Upper lobe of left lung (tissue), 6 donors: ENCODE results near the gene PTPN5. TPM values are rescaled to one million over a fixed set of nuclear protein-coding genes. Genes with fewer than 3 reads are reported as not detected.

ENCODE experiments used
- ATAC-seq, 2 donors: fragments of 200-7000 bp; cut with Tn5 transposase; one replicate each; pipeline ENCODE4 v1.9.1; 2022; ENCODE audit warnings: mild to moderate bottlenecking in 2 of 2, moderate library complexity in 2 of 2; ENCODE audit not compliant: low FRiP score in 2 of 2
- DNase-seq, 2 donors: peaks; one replicate each; pipeline ENCODE4 v3.0.0-alpha.2; 2019 to 2020
- H3K27ac ChIP-seq, 4 donors: fragments of 200-600 bp; sonication (generic); one replicate each; pipeline ENCODE4 v1.5.1; 2016 to 2019
- H3K27me3 ChIP-seq, 4 donors: fragments of 200-600 bp; sonication (generic); one replicate each; pipeline ENCODE4 v1.5.1; 2017 to 2019
- H3K36me3 ChIP-seq, 4 donors: fragments of 200-600 bp; sonication (generic); one replicate each; pipeline ENCODE4 v1.5.1; 2016 to 2019
- H3K4me1 ChIP-seq, 4 donors: fragments of 200-600 bp; sonication (generic); one replicate each; pipeline ENCODE4 v1.5.1; 2018 to 2019
- H3K4me3 ChIP-seq, 4 donors: fragments of 200-600 bp; sonication (generic); one replicate each; pipeline ENCODE4 v1.5.1; 2017 to 2019; ENCODE audit warnings: mild to moderate bottlenecking in 2 of 4, moderate library complexity in 1 of 4
- H3K9me3 ChIP-seq, 4 donors: fragments of 200-600 bp; sonication (generic); one replicate each; pipeline ENCODE4 v1.5.1; 2018 to 2019
- EP300 ChIP-seq, 4 donors: sonication (generic); formaldehyde crosslinking; IDR thresholded peaks; one replicate each; pipeline ENCODE4 v1.5.1; 2017; ENCODE audit warnings: antibody characterized with exemption in 4 of 4, control low read depth in 2 of 4
- POLR2A ChIP-seq, 4 donors: fragments of 450-650 bp; IDR thresholded peaks; one replicate each; pipeline ENCODE4 v1.5.1; 2016 to 2017; ENCODE audit warnings: antibody characterized with exemption in 4 of 4, mild to moderate bottlenecking in 2 of 4
- POLR2AphosphoS5 ChIP-seq, 2 donors: sonication (generic); formaldehyde crosslinking; IDR thresholded peaks; one replicate each; pipeline ENCODE4 v1.5.1; 2017; ENCODE audit warnings: antibody characterized with exemption in 2 of 2
- WGBS, 2 donors: methylation state at CpG; one replicate each; pipeline ENCODE4 v1.1.5; 2017 to 2018; 5-methylcytosine and 5-hydroxymethylcytosine counted together
- total RNA-seq, 6 donors: library from RNA; depleted of rRNA in 4 of 6; stranded (reverse); fragments of >200 nt in 4 of 6; gene quantifications; one replicate each; pipeline versions ENCODE4 v1.1.0 to v1.2.1, GENCODE V29; 2016 to 2021
- TF ChIP-seq, protein P1 (sequence below), 6 experiments: fragments of 450-650 bp in 4 of 6; fragments of 200-600 bp in 2 of 6; sonication (generic) in 2 of 6; IDR thresholded peaks; one replicate each; pipeline ENCODE4 v1.5.1; 2016 to 2019; ENCODE audit warnings: antibody characterized with exemption in 6 of 6
- donor health status: DM: no; HTN: no; CAD: no; lungs with moderate emphysema.
- donor health status: DM: no; HTN: yes; CAD: no; lungs with severe emphysema.

Gene PTPN5
- total RNA-seq, 6 donors from 2014 or later = 0.31 to 1.8 (median 1.0) TPM; not detected in 2

DNA sequence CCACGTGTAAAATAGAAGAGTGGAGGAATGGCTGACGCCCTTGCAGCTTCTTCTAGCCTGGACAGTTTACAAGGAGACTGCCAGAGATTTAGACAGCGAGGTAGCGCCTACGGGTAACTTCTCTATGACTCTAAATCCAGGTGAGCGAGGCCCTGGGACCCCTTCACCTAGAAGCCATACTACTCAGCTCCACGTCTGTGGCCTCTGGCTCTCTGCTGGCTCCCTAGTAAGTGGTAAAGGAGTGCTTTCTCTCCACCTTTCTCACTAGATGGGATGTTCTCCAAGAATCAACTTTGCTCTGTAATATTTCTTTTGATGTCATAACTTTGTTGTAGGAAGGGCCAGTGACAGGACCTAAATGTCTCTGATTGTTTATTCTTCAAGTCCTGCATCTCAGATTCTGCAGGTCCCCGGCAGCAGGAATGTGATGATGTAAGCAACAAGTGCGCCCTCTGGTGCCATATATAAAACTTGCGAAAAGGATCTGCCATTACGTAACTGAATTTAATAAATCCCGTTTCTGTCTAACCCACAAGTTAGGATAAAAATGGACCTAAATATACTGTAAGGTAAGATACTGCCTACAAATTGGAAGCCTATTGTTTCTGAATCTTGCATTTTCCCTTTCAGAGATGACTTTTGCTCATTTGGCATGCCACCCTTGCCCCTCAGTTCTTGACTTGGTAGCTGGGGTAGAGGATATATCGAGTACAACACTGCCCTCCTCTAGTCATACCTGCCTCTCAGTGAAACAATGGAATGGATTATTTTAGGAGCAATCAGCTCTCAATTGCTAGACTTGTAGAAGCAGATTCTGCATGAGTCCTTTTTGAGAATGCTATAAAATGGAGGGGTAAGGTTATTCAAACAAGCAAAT, 11.0 kb upstream of the PTPN5 start:
- WGBS, 2 donors = 39 to 49% methylated on average over 13 of the region's 13 CpGs
- no peak overlapping the region for H3K4me3 ChIP-seq

DNA sequence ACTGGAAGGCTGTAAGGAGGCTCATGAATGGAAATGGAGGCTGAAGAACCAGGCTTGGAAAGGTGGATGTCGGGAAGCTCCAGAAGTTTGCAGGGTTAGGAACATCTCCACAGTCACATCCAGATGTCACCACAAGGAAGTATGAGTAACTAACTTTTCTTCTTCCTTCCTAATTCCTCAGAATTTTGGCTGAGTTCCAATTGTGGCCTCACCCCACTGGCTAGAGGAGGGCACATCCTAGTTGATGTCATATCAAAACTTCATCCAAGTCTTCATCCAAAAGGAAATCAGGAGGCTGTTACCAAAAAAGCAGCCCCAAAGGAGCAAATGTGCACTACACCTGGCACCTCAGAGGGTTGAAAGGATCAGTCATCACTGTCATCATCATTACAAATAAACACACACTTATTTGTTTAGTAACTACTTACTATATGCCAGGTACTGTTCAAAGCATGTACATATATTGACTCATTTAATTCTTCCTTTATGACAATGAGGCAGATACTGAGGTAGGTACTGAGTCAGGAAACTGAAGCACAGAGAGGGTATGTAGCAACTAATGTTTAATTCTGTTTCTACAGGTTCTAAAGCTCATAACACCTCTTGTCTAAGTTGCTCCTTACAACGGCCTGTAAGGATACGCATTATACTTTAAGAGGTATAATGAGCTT, 7.3 kb upstream of the PTPN5 start:
- Histone ChIP-seq H3K9me3 (no peaks in the 10 kb centered on the region), H3K27ac (no peak overlapping the region), H3K4me1 (no peaks in the 10 kb centered on the region), H3K27me3 (no peaks in the 10 kb centered on the region), H3K4me3 (no peak overlapping the region), H3K36me3 (no peaks in the 10 kb centered on the region)
- TF ChIP-seq EP300 (IDR thresholded peaks at IDR 0.05) (no peak), POLR2A (IDR thresholded peaks at IDR 0.05) (no peak), POLR2AphosphoS5 (IDR thresholded peaks at IDR 0.05) (no peak)
- TF ChIP-seq, protein P1, sequence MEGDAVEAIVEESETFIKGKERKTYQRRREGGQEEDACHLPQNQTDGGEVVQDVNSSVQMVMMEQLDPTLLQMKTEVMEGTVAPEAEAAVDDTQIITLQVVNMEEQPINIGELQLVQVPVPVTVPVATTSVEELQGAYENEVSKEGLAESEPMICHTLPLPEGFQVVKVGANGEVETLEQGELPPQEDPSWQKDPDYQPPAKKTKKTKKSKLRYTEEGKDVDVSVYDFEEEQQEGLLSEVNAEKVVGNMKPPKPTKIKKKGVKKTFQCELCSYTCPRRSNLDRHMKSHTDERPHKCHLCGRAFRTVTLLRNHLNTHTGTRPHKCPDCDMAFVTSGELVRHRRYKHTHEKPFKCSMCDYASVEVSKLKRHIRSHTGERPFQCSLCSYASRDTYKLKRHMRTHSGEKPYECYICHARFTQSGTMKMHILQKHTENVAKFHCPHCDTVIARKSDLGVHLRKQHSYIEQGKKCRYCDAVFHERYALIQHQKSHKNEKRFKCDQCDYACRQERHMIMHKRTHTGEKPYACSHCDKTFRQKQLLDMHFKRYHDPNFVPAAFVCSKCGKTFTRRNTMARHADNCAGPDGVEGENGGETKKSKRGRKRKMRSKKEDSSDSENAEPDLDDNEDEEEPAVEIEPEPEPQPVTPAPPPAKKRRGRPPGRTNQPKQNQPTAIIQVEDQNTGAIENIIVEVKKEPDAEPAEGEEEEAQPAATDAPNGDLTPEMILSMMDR (IDR thresholded peaks at IDR 0.05) = no peak
- ATAC-seq (no peak), DNase-seq (no peak)
- WGBS, 2 donors = 75 to 81% methylated on average over 3 of the region's 3 CpGs

More for the DNA sequence above, 11.0 kb upstream of the PTPN5 start:
- H3K27ac ChIP-seq = no peak overlapping the region
- H3K27me3 ChIP-seq = no peaks in the 10 kb centered on the region
- no peaks in the 10 kb centered on the region for H3K4me1 ChIP-seq
- DNase-seq (peak in 1 of 2 donors; percentile 53), ATAC-seq (peak in 1 of 2 donors; percentile 48)
- TF ChIP-seq, protein P1 (IDR thresholded peaks at IDR 0.05) = peak in 4 of 6 experiments; percentile 21 to 51 (median 44)
- TF ChIP-seq EP300 (IDR thresholded peaks at IDR 0.05) (no peak), POLR2A (IDR thresholded peaks at IDR 0.05) (no peak)
- no peaks in the 10 kb centered on the region for H3K9me3 ChIP-seq
- H3K36me3 ChIP-seq = no peaks in the 10 kb centered on the region

DNA sequence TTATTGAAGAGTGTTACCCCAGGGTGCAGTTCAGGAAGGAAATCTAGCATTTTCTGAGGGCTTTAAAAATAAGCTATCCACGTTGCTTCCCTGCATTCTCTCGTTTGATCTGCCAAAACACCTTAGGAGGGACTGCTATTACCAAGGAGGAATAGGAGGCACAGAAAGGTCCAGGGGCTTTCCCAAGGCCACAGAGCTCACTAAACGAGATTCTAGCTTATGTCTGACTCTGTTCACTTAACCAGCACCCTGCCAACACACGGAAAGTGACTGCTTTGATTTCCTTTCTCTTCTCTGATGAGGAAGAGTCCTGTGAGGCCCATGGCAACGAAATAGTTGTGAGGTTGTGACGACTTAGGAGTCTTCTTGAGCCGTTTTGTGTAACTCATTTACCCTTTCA, 3.4 kb upstream of the PTPN5 start:
- H3K36me3 ChIP-seq = no peaks in the 10 kb centered on the region
- DNase-seq (no peak), ATAC-seq (no peak)
- peaks cover 0 to 17% (median 11%) of the 10 kb centered on the region in 4 donors for H3K4me1 ChIP-seq
- H3K27ac ChIP-seq = no peak overlapping the region
- H3K4me3 ChIP-seq = no peak overlapping the region
- H3K9me3 ChIP-seq = no peaks in the 10 kb centered on the region
- 33 to 43% methylated on average over 7 of the region's 7 CpGs for WGBS, 2 donors
- H3K27me3 ChIP-seq = peaks cover 0 to 25% (median 13%) of the 10 kb centered on the region in 4 donors
- no peak for TF ChIP-seq POLR2A (IDR thresholded peaks at IDR 0.05)
- TF ChIP-seq POLR2AphosphoS5 (IDR thresholded peaks at IDR 0.05) = no peak
- TF ChIP-seq, protein P1 (IDR thresholded peaks at IDR 0.05) = no peak
- no peak for TF ChIP-seq EP300 (IDR thresholded peaks at IDR 0.05)

- TF ChIP-seq POLR2AphosphoS5 (IDR thresholded peaks at IDR 0.05) (no peak), POLR2A (IDR thresholded peaks at IDR 0.05) (no peak), EP300 (IDR thresholded peaks at IDR 0.05) (no peak)
- TF ChIP-seq, protein P1 (IDR thresholded peaks at IDR 0.05) = no peak
- H3K4me1 ChIP-seq = peaks cover 0 to 17% (median 11%) of the 10 kb centered on the region in 4 donors
- H3K27me3 ChIP-seq = peaks cover 0 to 25% (median 13%) of the 10 kb centered on the region in 4 donors
- H3K4me3 ChIP-seq = no peak overlapping the region
- H3K36me3 ChIP-seq = no peaks in the 10 kb centered on the region
- H3K9me3 ChIP-seq = no peaks in the 10 kb centered on the region
- DNase-seq = no peak
- no peak for ATAC-seq
- WGBS, 2 donors = 71 to 72% methylated on average over 9 to 11 of the region's 11 CpGs
- H3K27ac ChIP-seq = no peak overlapping the region
These were observed 1.2 kb upstream of the PTPN5 start for GRCh38 chr11:18792827-18793226.
